Right atrium auricular region (tissue), 2 donors: ENCODE data around the gene ERVK3-1. TPM values are rescaled to one million over a fixed set of nuclear protein-coding genes. Genes with fewer than 3 reads are reported as not detected.

ENCODE experiments used
- DNase-seq: peaks from one replicate; pipeline ENCODE4 v3.0.0-alpha.2; 2019; ENCODE audit warnings: low spot score
- H3K27ac ChIP-seq, 2 donors: fragments of 200-600 bp; sonication (generic); 1 replicate in 1 of 2; 2 replicates in 1 of 2; pipeline ENCODE4 v1.5.1; 2016 to 2019
- H3K27me3 ChIP-seq, 2 donors: fragments of 200-600 bp; sonication (generic); one replicate each; pipeline versions ENCODE4 v1.5.1 to v1.6.0; 2017 to 2019
- H3K36me3 ChIP-seq: fragments of 200-600 bp; sonication (generic); one replicate; pipeline ENCODE4 v1.5.1; 2016
- H3K4me1 ChIP-seq, 2 donors: fragments of 200-600 bp; sonication (generic); one replicate each; pipeline versions ENCODE4 v1.5.1 to v1.6.0; 2017 to 2019
- H3K4me3 ChIP-seq, 2 donors: fragments of 200-600 bp; sonication (generic); 1 replicate in 1 of 2; 2 replicates in 1 of 2; pipeline ENCODE4 v1.5.1; 2017 to 2019; ENCODE audit warnings: mild to moderate bottlenecking in 1 of 2, moderate library complexity in 1 of 2
- H3K9me3 ChIP-seq, 2 donors: fragments of 200-600 bp; sonication (generic); one replicate each; pipeline ENCODE4 v1.5.1; 2019
- total RNA-seq, 2 donors: library from RNA; depleted of rRNA; stranded (reverse); fragments of >200 nt; gene quantifications; one replicate each; pipeline ENCODE4 v1.1.0, GENCODE V29; 2016
- TF ChIP-seq, protein P1 (sequence below), 2 donors: fragments of 200-600 bp; sonication (generic); IDR thresholded peaks; one replicate each; pipeline ENCODE4 v1.5.1; 2019; ENCODE audit warnings: antibody characterized with exemption in 2 of 2

ERVK3-1 gene
- total RNA-seq, 2 donors from 2014 or later, result 20.9 to 32.6 TPM

DNA sequence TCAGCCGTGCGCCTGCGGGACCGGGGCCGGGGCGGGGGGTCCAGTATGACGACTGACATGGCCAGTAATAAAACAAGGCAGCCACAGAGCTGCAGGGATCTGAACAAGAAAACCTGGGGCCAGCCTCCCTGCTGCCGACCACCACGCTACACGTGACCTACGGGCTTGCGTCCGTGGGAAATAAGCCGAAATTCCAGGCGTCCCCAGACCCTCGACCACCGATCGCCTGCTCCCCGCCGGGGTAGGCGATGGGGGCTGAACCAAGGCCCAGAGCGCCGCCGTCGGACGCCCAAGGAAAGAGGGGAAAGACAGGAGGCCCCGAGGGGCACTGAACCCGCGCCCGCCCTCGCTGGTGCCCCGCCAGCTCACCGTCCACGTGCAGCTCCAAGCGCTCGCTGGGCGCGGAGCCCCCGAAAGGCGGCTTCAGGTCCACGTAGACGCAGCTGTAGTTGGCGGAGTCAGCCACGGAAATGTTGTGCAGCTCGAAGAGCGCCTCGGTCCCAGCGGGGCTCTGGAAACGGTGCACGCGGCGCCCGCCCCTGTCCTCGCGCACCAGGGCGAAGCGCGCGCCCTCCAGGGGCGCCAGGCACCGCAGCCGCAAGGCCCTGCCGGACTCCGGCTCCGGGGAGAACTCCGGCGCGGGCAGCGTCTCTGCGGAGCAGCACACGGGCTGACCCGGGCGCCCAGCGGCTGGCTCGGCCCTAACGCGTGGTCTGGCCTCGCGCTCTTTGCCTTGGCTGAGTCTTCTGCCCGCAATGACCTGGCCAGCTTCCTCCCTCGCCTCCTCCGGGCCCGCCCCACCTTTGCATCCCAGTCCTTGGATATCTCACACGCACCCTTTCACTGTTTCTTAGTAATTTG lies 45.1 kb downstream of the ERVK3-1 start:
- DNase-seq, result no peak
- peaks cover 0 to 4% of the 10 kb centered on the region in 2 donors for H3K27me3 ChIP-seq
- peaks cover 0 to 16% of the 10 kb centered on the region in 2 donors for H3K4me1 ChIP-seq
- H3K9me3 ChIP-seq, result no peaks in the 10 kb centered on the region
- H3K4me3 ChIP-seq, result peak overlapping the region in 1 of 2 donors; percentile 25
- no peak overlapping the region for H3K27ac ChIP-seq
- H3K36me3 ChIP-seq, result no peaks in the 10 kb centered on the region
- TF ChIP-seq, protein P1, sequence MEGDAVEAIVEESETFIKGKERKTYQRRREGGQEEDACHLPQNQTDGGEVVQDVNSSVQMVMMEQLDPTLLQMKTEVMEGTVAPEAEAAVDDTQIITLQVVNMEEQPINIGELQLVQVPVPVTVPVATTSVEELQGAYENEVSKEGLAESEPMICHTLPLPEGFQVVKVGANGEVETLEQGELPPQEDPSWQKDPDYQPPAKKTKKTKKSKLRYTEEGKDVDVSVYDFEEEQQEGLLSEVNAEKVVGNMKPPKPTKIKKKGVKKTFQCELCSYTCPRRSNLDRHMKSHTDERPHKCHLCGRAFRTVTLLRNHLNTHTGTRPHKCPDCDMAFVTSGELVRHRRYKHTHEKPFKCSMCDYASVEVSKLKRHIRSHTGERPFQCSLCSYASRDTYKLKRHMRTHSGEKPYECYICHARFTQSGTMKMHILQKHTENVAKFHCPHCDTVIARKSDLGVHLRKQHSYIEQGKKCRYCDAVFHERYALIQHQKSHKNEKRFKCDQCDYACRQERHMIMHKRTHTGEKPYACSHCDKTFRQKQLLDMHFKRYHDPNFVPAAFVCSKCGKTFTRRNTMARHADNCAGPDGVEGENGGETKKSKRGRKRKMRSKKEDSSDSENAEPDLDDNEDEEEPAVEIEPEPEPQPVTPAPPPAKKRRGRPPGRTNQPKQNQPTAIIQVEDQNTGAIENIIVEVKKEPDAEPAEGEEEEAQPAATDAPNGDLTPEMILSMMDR (IDR thresholded peaks at IDR 0.05), result no peak

DNA sequence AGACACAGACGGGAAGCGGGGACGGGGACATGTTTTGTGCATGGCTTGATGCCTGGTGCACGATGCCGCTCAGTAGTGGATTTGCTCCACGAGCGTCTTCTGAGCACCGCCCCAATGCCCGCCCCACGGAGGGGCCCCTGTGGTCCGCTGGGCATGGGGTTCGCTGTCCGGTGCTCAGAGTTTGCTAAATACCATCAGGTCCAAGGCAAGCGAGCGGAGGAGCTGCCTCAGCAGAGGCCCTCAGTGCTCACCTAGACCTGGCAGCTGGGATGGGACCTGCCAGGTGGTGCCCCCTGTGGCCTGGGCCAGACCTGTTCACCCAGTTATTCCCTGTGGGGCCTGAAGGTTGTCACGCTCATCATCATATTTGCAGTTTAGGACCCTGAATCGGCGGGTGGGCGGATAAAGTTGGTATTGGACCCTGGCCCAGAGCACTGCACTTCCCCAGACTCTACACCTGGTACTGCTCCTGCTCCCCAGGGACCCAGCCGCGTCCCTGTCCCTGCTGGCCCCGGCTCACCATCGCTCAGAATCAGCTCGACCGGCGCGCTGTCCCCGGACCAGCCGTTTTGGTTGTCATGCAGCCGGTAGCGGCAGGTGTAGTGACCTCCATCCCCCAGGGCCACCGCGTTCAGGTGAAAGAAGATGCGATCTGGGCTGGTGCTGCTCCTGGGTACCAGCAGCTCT lies 45.8 kb downstream of the ERVK3-1 start:
- TF ChIP-seq, protein P1 (IDR thresholded peaks at IDR 0.05), result no peak
- H3K36me3 ChIP-seq, result no peaks in the 10 kb centered on the region
- H3K4me3 ChIP-seq, result peak overlapping the region in 1 of 2 donors; percentile 25
- no peak for DNase-seq
- peaks cover 0 to 4% of the 10 kb centered on the region in 2 donors for H3K27me3 ChIP-seq
- H3K9me3 ChIP-seq, result no peaks in the 10 kb centered on the region
- no peak overlapping the region for H3K27ac ChIP-seq
- H3K4me1 ChIP-seq, result peaks cover 0 to 20% of the 10 kb centered on the region in 2 donors

DNA sequence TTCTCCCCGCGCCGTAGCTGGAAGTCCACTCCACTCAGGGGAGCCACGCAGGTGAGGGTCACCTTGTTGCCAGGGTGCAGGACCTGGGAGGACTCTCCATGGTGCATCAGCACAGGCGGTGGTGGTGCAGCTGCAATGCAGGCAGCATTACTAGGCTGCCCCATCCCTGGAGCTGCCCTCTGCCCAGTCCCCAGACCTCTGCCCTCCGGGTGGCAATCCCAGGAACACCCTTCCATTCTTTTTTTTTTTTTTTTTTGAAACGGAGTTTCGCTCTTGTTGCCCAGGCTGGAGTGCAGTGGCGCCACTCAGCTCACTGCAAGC lies 46.3 kb downstream of the ERVK3-1 start:
- DNase-seq, result no peak
- TF ChIP-seq, protein P1 (IDR thresholded peaks at IDR 0.05), result no peak
- Histone ChIP-seq H3K27me3 (peaks cover 0 to 4% of the 10 kb centered on the region in 2 donors), H3K4me1 (peaks cover 0 to 25% of the 10 kb centered on the region in 2 donors), H3K4me3 (no peak overlapping the region), H3K9me3 (no peaks in the 10 kb centered on the region), H3K27ac (no peak overlapping the region), H3K36me3 (no peaks in the 10 kb centered on the region)

DNA sequence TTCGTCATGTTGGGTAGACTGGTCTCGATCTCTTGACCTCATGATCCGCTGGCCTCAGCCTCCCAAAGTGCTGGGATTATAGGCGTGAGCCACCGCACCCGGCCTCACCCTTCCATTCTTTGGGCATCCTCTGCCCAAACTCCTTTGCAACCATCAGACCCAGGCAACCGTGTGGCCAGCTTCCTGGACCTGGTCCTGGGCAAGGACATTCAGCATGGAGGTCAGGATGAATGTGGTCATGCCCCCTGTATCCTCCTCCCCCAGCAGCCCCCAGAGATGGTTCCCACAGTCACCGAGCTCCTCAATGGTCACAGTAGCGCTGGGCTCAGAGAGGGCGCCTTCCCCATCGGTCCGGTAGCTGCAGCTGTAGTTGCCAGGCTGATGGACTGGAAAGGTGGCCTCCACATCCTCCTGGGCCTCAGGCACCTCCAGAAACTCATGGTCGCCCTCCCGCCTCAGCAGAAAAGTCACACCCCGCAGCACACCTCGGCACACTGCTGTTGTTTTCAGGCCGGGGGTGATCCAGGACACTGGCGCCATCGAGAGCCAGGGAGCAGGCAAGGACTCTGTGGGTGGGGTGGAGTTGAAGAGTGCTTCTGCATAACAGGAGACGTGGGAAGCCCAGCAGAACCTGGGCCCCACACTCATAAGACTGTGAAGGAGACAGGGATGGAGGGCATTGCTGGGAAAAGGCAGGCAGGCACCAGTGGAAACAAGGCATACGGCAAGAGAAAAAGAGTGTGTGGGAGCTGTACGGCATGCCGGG lies 47.0 kb downstream of the ERVK3-1 start:
- Histone ChIP-seq H3K9me3 (no peaks in the 10 kb centered on the region), H3K27ac (no peak overlapping the region), H3K36me3 (no peaks in the 10 kb centered on the region), H3K4me1 (peaks cover 0 to 29% of the 10 kb centered on the region in 2 donors), H3K4me3 (no peak overlapping the region), H3K27me3 (peaks cover 0 to 2% of the 10 kb centered on the region in 2 donors)
- no peak for DNase-seq
- TF ChIP-seq, protein P1 (IDR thresholded peaks at IDR 0.05), result no peak

DNA sequence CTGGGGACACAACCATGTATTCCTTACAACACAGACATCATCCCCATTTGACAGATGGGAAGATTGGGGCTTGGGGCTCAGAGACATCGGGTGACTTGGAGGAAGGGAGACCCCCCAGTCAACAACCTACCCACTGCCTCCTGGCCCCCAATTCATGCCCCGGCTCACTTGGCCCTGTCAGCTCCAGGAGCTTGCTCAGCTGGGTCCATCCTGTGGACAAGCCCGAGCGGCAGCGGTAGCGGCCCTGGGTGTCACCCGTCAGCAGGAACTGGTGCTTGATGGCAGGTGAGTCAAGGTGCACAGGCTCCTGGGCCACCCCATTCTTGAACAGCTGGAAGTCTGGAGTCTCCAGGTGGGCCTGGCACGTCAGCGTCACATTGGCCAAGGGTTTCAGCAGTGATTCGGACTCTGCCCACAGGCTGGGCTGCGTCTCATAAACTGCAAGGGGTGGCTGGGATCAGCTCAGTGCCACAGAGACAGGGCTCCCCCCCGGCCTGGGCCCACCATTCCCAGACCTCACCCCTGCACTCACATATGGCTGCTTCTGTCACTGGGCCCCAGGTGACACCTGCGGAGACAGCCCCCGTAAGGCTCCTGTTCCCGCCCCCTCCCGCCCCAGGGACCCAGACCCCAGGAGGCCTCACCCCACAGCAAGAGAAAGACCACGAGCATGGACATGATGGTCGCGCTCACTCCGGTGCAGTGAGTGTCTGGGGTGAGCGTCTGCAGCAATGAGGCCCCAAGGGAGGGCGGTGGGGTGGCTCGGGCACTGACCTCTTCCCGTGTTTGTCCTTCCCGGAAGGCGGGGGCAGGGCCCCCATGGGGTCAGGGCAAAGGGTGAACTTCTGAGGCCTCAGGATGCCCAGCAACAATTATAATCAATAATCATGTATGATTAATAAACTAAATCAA lies 47.8 kb downstream of the ERVK3-1 start, which contains the start of gene A1BG:
Gene A1BG (minus strand): TSS at position 733 of the 912 bp plus-strand sequence. CDS start 55 bp downstream, at position 678.
- Histone ChIP-seq H3K36me3 (no peaks in the 10 kb centered on the region), H3K27ac (no peak within 1 kb of the TSS), H3K4me3 (no peak within 1 kb of the TSS), H3K9me3 (no peaks in the 10 kb centered on the region), H3K4me1 (peaks cover 0 to 33% of the 10 kb centered on the region in 2 donors), H3K27me3 (no peaks in the 10 kb centered on the region)
- DNase-seq, result no peak
- TF ChIP-seq, protein P1 (IDR thresholded peaks at IDR 0.05), result no peak
